ENCODE measurements around the gene HUS1B.
A peak's percentile ranks its signal among the peaks of the same experiment; 100 is the strongest.
"Not testable (repeated sequence)": the region's sequence is repeated elsewhere in the genome, so short reads cannot be mapped to it uniquely, and the experiment has no call there.

Gene HUS1B

DNA sequence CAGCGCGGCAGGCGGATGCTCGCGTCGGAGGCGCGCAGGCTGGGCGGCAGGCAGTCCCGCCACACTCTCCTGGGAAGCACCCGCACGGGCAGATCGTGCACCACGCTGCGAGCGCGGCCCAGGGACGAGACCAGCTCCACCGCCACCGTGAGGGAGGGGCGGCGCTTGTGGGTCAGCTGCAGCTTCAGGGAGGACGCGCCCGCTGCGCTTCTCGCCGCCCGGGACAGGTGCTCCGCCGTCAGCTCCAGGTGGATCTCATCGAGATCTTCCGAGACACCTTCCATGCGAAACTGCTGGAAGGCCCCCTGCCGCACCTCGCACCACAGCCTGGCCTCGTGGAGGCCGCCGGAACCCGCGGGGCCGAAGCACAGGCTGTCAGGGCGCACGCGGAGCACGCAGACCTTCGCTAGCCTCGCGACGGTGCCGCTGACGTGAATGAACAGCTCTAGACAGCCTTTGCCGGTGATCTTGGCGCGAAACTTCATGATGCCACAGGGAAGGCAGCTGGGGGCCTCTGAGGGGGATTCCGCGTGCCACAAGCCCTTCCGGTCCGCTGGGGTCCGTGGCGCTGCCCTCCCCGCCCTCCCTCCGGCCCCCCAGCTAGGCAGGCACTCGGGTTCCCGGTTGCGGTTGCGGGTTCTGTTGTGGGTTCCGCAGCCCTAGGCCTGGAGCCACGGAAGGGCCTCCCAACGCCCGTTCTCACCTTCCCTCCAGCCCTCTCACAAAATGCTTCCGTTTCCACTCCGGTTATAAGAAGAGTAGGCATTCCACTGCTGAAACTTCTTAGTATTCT is at the start of gene HUS1B:
Gene HUS1B, minus strand, starts transcription at position 641 of the 793 bp plus-strand sequence. Its CDS starts 156 bp downstream, at position 485.
- DNase-seq, result no peak

DNA sequence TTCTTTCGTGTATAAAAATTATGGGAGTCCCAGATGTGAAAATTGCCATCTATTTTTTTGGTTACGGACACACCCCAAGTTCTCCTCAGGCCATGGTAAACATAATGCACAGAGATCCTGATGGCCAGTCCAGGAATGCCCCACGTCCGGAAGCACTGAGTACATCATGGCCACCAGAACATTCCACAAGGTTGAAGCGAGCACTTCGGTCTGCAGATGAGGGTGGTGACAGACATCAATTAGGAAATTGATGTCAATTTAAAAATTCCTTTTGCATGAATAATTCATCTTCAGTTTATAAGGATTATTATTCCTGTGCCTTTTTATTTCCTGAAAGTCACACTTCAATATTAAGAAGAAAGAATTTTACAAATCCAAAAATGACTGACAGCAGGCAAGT is 49.2 kb upstream of the HUS1B start:
- DNase-seq, result no peak

DNA sequence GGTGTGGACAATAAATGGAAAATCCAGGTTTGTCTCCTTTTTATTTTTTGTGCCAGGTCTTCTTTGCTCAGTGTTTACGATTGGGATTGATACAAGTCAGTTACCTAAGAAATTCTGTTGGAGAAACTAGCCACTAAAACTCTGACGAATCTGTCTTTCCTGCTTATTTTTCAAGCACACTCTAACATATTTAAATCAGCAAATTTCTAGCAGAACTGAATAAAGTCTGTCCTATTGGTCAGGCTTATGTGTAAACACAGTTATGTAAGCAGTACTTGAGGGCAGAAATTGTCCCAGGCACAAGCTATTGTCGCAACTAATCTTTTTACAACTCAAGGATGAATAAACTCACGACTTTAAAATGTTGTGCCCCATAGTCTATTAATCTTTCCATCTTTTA is 48.1 kb upstream of the HUS1B start:
- no peak for DNase-seq

DNA sequence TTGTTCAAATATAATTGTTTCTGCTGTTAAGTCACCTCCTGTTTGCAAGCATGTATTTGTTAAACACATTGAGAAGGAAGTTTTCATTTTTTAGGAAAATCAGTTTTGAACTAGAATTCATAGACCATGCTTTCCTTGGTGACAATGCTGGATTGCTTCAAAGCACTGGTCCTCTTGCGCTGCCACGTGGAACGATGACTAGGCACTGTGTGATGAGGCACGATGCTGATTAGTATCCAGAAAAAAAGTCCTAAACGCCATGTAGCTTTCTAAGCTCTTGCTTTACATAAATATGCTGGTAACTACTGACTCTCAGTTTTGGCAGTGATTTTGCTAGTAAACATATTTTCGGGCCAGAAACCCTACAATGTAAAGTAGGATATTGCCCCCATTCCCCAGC is 47.1 kb upstream of the HUS1B start:
- no peak for DNase-seq

DNA sequence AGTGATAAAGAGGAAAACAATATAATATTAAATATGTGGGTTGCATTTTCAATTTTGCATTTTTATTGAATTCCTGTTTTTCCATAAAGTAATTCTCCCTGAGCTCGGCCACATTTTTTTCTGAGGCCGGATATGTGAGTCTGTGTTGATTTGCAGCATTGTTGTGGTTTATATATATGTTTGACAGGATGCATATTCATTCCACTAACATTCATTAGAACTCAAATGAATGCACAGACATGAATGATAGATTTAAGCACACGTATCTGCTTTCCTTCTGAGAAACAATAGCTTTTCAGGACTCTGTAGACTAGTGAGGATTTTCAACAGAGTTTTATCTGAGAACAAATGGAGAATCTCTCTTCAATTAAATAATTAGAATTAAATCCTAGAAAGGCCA is 46.7 kb upstream of the HUS1B start:
- DNase-seq, result no peak

DNA sequence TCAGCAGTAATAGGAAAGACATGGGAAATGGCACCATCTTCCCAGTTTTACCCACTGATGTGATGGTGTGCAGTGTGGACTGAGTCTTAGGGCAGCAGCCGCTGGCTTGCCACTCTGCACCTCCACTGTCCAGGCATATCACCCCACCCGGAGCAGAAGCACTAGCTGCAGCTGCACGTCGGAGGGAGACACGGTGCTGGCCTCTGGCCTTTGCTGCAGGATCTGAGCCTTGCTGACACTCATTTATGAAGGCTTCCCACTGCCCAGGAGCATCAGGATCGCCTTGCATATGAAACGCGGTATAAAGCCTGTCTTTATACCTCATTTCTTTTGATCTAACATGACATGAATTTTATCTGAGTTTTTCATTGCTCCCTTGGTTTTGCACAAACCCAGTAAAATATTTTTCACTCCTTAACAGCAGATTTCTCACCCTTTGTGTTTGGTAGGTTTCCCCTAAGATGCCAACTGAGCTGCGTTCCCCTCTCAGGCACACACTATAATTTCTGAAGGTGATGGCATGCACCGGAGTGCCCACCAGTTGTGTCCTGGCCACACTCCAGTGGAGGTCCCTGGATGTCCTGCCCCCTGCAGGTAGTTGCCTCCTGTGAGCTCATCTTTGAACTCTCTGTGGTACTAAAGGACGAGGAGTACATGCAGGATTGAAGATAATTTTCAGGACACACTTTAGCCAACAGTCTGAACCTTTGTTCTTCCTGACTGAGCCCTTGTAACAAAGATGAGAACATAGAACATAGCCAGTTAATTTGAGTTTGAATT is 45.0 kb upstream of the HUS1B start:
- no peak for DNase-seq

DNA sequence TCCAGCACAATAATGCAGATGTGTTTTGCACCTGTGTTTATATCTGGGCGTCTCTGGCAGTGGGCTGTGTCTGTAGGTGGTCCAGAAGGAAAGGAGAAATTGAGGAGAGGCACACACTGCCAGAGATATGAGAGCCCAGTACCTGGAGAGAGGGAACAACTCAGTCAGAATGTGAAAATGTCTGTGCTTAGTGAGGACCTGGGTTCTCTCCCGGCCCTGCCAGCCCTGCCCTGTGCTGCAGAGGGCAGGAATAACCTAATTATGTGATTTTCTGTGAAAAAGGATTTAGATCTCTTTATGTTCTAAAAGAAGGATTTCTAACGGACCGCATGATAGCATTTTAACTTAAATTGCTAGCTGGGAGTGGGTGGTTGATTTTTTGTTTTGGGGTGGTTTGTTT is 44.3 kb upstream of the HUS1B start:
- DNase-seq, result no peak

DNA sequence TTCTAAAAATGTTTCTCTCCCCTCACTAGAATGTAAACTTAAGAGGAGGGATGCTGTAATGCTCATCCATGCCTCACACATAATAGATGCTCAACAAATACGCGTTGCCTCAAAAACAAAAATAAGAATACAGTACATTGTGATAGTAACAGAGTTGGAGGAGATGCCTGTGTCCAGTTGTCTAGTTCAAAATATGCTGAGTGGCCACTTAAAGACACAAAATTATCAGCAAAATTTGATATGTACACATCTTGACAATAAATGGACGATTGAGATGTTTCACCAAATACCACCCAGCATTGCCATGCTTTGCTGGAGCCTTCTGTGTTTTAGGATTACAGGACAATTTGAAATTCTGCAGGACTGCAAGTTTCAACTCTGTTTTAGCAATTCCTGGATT is 43.6 kb upstream of the HUS1B start:
- DNase-seq, result no peak

DNA sequence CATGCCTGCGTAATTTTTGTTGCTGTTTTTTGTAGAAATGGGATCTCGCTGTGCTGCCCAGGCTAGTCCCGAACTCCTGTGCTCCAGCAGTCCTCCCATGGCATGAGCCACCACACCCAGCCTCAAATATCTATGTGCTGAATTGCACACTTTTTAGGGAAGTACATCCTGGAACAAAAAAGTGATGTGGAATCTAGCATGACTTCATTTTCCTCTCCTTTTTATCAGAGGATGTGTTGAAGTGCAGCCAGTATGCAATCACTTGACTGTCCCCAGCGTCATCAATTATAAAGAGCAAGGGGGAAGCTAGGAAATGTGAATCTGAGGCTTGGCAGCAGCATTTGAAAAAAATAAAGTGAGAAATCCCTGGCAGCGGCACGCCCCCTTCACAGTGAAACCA is 42.4 kb upstream of the HUS1B start:
- DNase-seq, result no peak

DNA sequence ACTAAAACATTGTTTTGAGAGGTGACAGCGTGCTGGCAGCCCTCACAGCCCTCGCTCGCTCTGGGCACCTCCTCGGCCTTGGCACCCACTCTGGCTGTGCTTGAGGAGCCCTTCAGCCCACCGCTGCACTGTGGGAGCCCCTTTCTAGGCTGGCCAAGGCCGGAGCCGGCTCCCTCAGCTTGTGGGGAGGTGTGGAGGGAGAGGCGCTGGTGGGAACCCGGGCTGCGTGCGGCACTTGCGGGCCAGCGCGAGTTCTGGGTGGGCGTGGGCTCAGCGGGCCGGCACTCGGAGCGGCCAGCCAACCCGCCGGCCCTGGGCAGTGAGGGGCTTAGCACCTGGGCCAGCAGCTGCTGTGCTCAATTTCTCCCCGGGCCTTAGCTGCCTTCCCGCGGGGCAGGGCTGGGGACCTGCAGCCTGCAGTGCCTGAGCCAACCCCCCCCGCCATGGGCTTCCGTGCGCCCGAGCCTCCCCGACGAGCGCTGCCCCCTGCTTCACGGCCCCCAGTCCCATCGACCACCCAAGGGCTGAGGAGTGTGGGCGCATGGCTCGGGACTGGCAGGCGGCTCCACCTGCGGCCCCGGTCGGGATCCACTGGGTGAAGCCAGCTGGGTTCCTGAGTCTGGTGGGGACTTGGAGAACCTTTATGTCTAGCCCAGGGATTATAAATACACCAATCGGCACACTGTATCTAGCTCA is 37.7 kb upstream of the HUS1B start:
- not testable (repeated sequence) for DNase-seq

DNA sequence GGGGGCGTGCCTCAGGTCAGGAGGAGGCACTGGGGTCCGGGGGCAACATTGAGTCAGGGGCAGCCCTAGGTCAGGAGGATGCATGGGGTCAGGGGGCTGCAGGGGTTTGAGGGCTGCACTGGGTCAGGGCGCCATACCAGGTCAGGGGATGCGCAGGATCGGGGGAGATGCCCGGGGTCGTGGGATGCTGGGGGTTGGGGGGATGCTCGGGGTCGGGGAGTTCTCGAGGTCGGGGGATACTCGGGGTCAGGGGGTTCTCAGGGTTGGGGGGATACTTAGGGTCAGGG is 36.8 kb upstream of the HUS1B start:
- no peak for DNase-seq

DNA sequence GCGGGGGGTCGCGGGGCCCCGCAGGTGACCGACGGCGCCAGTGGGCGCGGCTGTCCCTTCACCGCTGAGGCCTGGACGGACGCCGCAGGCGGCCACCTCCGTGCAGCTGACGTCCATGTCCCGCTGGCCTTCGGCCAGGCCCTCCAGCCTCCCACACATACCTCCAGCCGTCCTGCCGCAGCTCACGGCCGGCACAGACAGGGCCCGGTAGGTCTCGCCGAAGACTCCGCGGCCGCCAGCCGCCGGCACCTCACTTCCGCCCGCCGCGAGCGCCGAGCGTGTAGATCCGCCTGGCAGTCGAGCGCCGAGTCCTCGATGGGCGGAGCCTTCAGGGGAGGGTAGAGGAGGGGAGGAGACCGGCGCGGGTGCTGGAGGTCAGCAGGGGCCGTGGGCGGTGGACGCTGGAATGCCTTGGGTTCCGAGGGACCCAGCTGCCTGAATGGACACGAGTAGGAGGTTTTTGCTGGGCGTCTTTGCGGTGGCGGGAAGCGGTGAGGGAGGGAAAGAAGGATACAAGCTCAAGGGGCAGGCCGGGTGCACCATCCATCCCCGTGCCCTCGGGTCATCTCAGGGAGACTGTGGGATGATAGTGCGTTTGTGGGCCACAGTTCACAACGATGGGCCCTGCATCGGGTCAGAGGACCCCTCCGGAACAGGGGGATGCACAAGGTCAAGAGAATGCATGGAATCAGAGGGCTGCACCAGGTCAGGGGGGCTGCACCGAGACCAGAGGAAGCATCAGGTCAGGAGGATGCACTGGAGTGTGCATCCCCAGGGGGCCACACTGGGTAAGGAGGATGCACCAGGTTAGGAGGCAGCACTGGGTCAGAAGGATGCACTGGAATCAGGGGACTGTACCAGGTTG is 36.2 kb upstream of the HUS1B start, which contains the start of gene EXOC2:
Gene EXOC2, minus strand, starts transcription at position 282 of the 865 bp plus-strand sequence. CDS start 55,321 bp downstream, outside the sequence.
- peak in 54 of 56 donors; percentile 19 to 86 (median 72) for DNase-seq

DNA sequence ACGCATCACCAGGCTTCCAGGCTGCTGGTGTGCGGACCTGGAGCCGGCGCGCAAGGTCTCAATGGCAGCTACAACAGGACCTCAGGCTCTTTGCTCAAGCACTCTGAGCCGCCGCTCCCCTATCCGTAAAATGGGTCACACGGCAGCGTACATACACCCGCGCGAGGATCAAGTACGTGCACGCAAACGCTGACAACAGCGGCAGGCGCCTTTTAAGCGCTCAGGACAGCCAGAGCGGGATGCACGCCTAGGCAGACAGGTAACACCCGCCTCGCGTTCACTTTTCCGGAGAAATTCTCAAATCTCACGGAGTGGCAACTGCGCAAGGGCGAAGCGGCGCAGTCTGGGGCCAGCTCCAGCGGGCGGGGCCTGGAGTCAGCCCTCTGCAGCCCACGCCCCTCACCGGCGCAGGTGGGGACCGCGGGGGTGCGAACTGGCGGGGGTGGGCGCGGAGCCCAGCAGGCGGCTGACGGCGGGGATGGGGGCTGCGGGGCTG is 35.5 kb upstream of the HUS1B start:
- peak in 36 of 56 donors; percentile 11 to 75 (median 47) for DNase-seq

DNA sequence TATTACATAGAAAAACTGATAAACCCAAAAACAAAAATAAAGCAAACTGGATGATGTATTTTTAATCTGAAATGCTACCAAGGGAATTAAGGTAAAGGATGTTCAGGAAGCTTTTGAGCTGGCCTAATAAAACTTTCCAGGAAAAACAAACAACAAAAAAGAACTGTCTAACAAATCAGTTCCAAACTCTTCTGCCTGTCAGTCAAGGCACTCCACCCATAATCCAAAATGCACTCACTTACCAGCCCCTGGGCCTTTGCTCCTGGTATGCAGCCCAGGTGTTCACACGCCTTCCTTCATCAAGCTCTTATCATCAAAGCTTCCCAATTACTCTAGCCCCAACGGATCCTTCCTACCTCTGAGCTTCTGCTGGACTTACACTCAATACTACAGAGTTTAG is 32.3 kb upstream of the HUS1B start:
- DNase-seq, result no peak

DNA sequence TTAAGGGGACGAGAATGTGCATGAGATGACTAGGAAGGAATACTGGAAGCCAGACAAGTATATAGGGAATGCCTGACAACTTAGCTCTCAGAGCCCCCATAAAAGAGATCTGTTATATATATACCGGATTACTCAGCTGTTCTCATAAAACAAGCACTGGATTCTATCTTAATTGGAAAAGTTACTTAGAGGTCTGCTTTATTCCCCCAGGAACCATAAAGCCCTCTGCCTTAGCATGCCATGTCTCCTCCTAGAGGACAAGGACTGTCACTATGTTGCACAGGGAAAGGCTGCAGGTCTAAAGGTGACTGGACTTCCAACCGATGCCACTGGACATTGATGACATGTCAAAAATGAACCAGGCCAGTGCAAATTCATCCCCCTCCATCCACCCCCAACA is 29.6 kb upstream of the HUS1B start:
- DNase-seq, result no peak

DNA sequence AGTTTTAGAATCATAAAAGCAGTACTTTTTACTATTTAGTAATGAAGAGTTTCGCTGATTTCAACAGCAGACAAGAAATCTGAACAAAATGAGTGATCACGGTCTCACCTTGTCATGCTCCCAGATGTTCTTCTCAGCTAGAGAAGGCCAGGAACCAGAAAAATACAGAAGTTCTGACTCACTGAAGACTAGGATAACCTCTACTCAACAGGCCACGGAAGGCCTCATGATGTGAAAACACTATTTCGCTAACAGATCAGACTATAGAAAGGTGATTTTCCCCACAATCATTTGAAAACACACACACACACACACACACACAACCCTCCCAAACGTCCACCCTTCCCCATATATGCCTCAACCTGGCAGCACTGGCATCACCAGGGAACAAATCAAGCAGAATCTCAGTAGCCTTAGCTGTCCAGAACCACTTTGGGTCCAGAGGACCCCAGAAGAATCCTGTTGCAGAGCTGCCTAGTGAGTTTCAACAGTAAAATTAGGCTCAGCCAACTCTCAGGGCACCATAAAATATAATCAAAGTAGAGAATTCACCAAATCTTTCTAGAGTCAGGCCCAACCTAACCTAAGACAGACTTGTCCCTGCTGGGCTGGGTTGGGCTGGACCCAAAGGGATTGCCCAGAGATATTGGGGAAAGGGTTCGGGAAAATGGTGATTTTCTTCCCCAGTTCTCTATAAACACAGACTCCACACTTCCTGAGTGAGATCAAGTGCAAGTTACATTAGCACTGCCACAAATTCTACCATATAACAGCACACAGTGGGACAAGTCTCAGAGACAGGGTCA is 28.1 kb upstream of the HUS1B start:
- DNase-seq, result no peak

DNA sequence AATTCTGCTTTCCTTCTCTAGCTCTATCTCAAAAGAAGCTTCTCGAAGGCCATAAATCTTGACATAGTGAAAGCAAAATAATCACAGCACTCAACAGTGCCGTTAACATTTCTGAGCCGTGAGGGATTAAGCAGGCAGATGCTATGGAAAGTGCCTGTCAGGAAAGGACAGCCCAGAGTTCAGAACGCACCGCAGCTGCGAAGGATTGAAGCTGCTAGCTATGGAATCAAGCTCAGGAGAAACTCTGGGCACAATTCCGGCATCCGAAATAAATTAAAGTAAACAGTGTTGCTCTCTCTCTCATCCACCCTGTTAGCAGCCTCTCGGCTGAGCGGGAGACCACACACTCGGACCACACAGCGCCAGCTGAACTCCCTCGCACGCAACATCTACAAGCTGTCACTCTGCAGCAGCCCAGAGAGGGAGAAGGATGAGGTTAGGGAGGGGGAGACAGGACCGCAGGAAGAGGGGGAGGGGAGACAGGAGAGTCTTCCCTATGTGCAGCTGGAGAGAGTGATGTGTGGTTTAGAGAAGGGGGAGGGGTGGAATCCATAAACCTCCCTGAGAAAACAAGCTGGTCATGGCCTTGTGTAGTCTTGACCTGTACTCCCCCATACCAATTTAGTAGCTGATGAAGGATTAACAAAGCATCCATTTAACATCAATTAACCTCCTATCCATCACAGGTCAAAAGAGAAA is 27.0 kb upstream of the HUS1B start:
- peak in 4 of 56 donors; percentile 5 to 14 (median 14) for DNase-seq

DNA sequence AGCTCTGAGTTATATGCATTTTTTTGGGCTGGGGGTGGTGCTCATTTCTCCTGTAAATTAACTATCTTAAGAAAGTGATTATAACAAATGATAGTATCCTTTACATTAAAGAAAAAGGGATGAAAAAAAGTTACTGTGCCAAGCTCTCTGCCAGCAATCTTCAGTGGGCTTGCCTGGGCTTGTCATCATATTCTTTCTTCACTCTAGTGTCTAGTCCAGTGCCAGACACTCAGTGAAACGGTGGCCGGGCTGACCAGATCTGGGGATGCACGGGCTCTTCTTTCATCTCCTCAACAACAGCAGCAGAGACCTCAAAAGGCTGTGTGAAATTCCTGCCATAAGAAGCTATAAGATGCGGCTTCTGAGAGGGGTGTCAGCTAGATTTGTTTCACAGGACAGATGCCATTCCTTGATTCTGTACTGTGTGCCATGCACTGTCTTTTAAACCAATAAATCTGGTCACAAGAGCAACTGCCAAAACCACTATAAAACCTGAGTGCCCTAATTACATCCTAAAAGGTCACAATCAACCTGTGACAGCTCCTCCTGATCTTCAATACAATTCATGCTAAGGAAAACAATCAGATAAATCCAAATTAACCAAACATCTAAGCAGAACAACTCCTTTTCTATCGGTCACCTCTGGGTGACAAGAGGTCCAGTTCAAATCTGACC is 23.9 kb upstream of the HUS1B start:
- DNase-seq, result no peak

DNA sequence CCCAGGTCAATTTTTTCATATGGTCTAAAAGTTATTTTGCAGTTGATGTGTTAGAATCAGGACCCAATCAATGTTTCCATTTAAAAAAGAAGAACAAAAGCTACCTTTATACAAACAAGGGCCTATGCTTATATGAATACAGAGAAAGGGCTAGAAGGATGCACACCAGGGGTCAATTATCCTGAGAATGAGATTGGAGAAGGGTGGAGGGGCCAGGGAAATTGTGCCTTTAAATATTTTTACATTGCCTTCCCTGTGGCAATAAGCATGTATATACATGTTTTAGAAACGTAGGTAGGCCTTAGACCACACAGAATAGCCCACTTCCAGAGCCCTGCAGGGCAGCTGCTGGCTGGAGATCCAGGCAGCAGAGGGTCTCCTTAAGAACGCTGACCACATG is 23.4 kb upstream of the HUS1B start:
- DNase-seq, result no peak

Data from nucleus accumbens (tissue), 56 donors.